GM13977 (cell line): ENCODE data around the gene SLC5A10.

ENCODE experiments used
- DNase-seq: peaks from one replicate; pipeline ENCODE4 v3.0.0; 2012; ENCODE audit warnings: low spot score
- CTCF ChIP-seq: IDR thresholded peaks from 2 replicates; pipeline ENCODE4 v1.5.1; 2012; ENCODE audit warnings: mild to moderate bottlenecking, control low read depth; ENCODE audit not compliant: insufficient read depth; ENCODE audit errors: extremely low read depth, missing control alignments
- in situ Hi-C: fragments of 300-500 bp; cut with MboI; formaldehyde crosslinking; loops from one replicate; pipeline ENCODE4 v1.12.0; 2022; ENCODE audit warnings: low sequenced_read_pairs, low pct_unique_long_range_greater_than_20kb, mixed read lengths, inconsistent platforms; ENCODE audit not compliant: unreplicated experiment

SLC5A10 gene

GRCh38 chr17:18976201-18976600, 24.2 kb downstream of the SLC5A10 start:
- in situ Hi-C loops = no loop called here
- no peak for DNase-seq
- no peak for TF ChIP-seq CTCF

GRCh38 chr17:18977021-18977420, 25.1 kb downstream of the SLC5A10 start:
- in situ Hi-C loops = no loop called here
- TF ChIP-seq CTCF = no peak
- no peak for DNase-seq

- no peak for DNase-seq
- no peak for TF ChIP-seq CTCF
- in situ Hi-C loops = no loop called here
These were observed 25.7 kb downstream of the SLC5A10 start for GRCh38 chr17:18977646-18978045.

- no peak for TF ChIP-seq CTCF
- in situ Hi-C loops = no loop called here
- no peak for DNase-seq
These were observed 26.1 kb downstream of the SLC5A10 start for GRCh38 chr17:18978050-18978449.

- DNase-seq = no peak
- in situ Hi-C loops = no loop called here
These were observed 26.7 kb downstream of the SLC5A10 start for GRCh38 chr17:18978655-18979054.

GRCh38 chr17:18980682-18981334, 28.8 kb downstream of the SLC5A10 start:
- DNase-seq = no peak
- no peak for TF ChIP-seq CTCF
- in situ Hi-C loops = no loop called here

More at GRCh38 chr17:18978655-18979054, 26.7 kb downstream of the SLC5A10 start:
- TF ChIP-seq CTCF = no peak

GRCh38 chr17:18981335-18981641, 29.3 kb downstream of the SLC5A10 start:
- in situ Hi-C loops = no loop called here
- DNase-seq = no peak
- TF ChIP-seq CTCF = no peak
